K562 (cell line): ENCODE measurements around the gene PCSK2. TPM values are rescaled to one million over a fixed set of nuclear protein-coding genes. Genes with fewer than 3 reads are reported as not detected.

ENCODE experiments used
- ATAC-seq: fragments of 200-7000 bp; cut with Tn5 transposase; 3 replicates; pipeline ENCODE4 v1.9.1; 2020; ENCODE audit warnings: moderate library complexity
- BruUV-seq: library from RNA; stranded (reverse); fragments of 400-500 nt; replicated peaks from 2 replicates; lab custom pipeline; 2021; lab: Mats Ljungman, UMichigan
- CTCF ChIA-PET: fragments of 300-600 bp; formaldehyde crosslinking; extraction: SDS; loops from one replicate; lab custom pipeline; 2021; ENCODE audit warnings: low intra/inter-chr PET ratio; lab: Yijun Ruan, JAX
- POLR2A ChIA-PET: fragments of 300-600, 350-650 bp; sonication (Branson Sonifier 250); formaldehyde crosslinking; extraction: SDS; loops from one replicate; lab custom pipeline; 2021; ENCODE audit warnings: antibody characterized with exemption, inconsistent platforms; lab: Yijun Ruan, JAX
- DNase-seq, 4 experiments: peaks; one replicate each; pipeline versions ENCODE4 v3.0.0 to v3.0.0-alpha.2; 2011 to 2018; ENCODE audit warnings: low spot score in 3 of 4, mixed read lengths in 3 of 4; ENCODE audit errors: extremely low read depth in 1 of 4
- FAIRE-seq: peaks from 2 replicates; lab custom pipeline; 2011; peaks lifted over from hg19 to GRCh38; lab: Jason Lieb, UNC
- H2AFZ ChIP-seq: 2 replicates; pipeline ENCODE4 v1.6.0; 2011; ENCODE audit warnings: low read depth, low read length, control low read depth, inconsistent platforms
- H3K27ac ChIP-seq: fragments of 200-600 bp; 3 replicates; pipeline ENCODE4 v1.8.0; 2011; ENCODE audit warnings: low read depth, mild to moderate bottlenecking, control low read depth, inconsistent platforms, low read length, moderate library complexity, mixed read lengths; ENCODE audit errors: extremely low read depth
- H3K27me3 ChIP-seq, 2 experiments: fragments of 300-600 bp in 1 of 2; 2 replicates in 1 of 2; 3 replicates in 1 of 2; pipeline versions ENCODE4 v1.6.0 to v1.8.0; 2011; ENCODE audit warnings: inconsistent platforms in 2 of 2, low read length in 2 of 2, mild to moderate bottlenecking in 1 of 2, mixed read lengths in 1 of 2, moderate library complexity in 1 of 2; ENCODE audit not compliant: control insufficient read depth in 2 of 2, insufficient read depth in 2 of 2
- H3K36me3 ChIP-seq: fragments of 300-600 bp; 3 replicates; pipeline ENCODE4 v1.8.0; 2011; ENCODE audit warnings: mild to moderate bottlenecking, low read length, inconsistent platforms; ENCODE audit not compliant: control insufficient read depth, insufficient read depth
- H3K4me1 ChIP-seq, 2 experiments: fragments of 200-600 bp in 1 of 2; replicated peaks in 1 of 2; 2 replicates in 1 of 2; 3 replicates in 1 of 2; pipeline versions ENCODE4 v1.5.1 to v1.8.0; 2011; ENCODE audit warnings: inconsistent platforms in 2 of 2, low read length in 2 of 2, mild to moderate bottlenecking in 1 of 2, mixed read lengths in 1 of 2, moderate library complexity in 1 of 2; ENCODE audit not compliant: control insufficient read depth in 2 of 2, insufficient read depth in 2 of 2
- H3K4me2 ChIP-seq: 2 replicates; pipeline ENCODE4 v1.6.1; 2011; ENCODE audit warnings: low read length, control low read depth, inconsistent platforms, mixed read lengths; ENCODE audit not compliant: insufficient read depth
- H3K4me3 ChIP-seq: fragments of 200-600 bp; sonication (generic), shearing (Covaris generic); 2 replicates; pipeline ENCODE4 v1.5.1; 2016; ENCODE audit warnings: control low read depth, inconsistent platforms
- H3K79me2 ChIP-seq: fragments of 200-600 bp; 3 replicates; pipeline ENCODE4 v1.8.0; 2011; ENCODE audit warnings: low read length, inconsistent platforms; ENCODE audit not compliant: control insufficient read depth, insufficient read depth
- H3K9ac ChIP-seq, 2 experiments: 2 replicates each; pipeline versions ENCODE4 v1.6.0 to v1.6.1; 2011; ENCODE audit warnings: low read depth in 2 of 2, low read length in 2 of 2, control low read depth in 1 of 2, inconsistent platforms in 1 of 2, mild to moderate bottlenecking in 1 of 2, mixed read lengths in 1 of 2; ENCODE audit not compliant: insufficient read depth in 1 of 2
- H3K9me1 ChIP-seq: one replicate; pipeline ENCODE4 v1.6.0; 2011; ENCODE audit warnings: inconsistent platforms, mild to moderate bottlenecking, low read length, moderate library complexity; ENCODE audit not compliant: control insufficient read depth, insufficient read depth
- H3K9me3 ChIP-seq: replicated peaks from 2 replicates; pipeline ENCODE4 v1.5.1; 2011; ENCODE audit warnings: low read depth, low read length, inconsistent platforms; ENCODE audit not compliant: control insufficient read depth, insufficient read depth
- H4K20me1 ChIP-seq: replicated peaks from 2 replicates; pipeline ENCODE4 v1.6.1; 2011; ENCODE audit warnings: low read length, inconsistent platforms, mixed read lengths; ENCODE audit not compliant: control insufficient read depth, insufficient read depth
- SMARCE1 ChIP-seq: fragments of 450-650 bp; IDR thresholded peaks from 2 replicates; pipeline ENCODE4 v1.7.1; 2016; ENCODE audit warnings: mild to moderate bottlenecking
- ZNF316 ChIP-seq: fragments of 450-650 bp; IDR thresholded peaks from 2 replicates; pipeline ENCODE4 v1.6.1; 2016
- WGBS: fragments of 100-300 bp; shearing (Covaris generic); methylation state at CpG from one replicate; pipeline ENCODE4 v1.1.6; 2016; ENCODE audit warnings: low coverage, mixed read lengths; ENCODE audit not compliant: insufficient coverage; ENCODE audit errors: missing lambda C conversion rate; 5-methylcytosine and 5-hydroxymethylcytosine counted together
- in situ Hi-C: fragments of 300-500 bp; cut with MboI; formaldehyde crosslinking; loops from 4 replicates; pipeline ENCODE4 v1.15.0; 2018; ENCODE audit warnings: inconsistent platforms, mixed read lengths
- intact Hi-C: fragments of 100-400 bp; cut with micrococcal nuclease; formaldehyde crosslinking; loops from 2 replicates; pipeline ENCODE4 v1.14.2; 2022
- polyA plus RNA-seq, 8 experiments: library from polyadenylated mRNA; depleted of rRNA in 4 of 8; stranded (reverse) in 5 of 8; unstranded in 3 of 8; fragments of >200 nt; fragmentation: Nextera tagmentation in 2 of 8; fragmentation: Illumina TruSeq in 1 of 8; extraction: Ambion mirVana in 2 of 8; extraction: Trizol in 1 of 8; gene quantifications; 2 replicates each; pipeline versions ENCODE4 v1.2.1 to v1.2.3, GENCODE V29; 2011 to 2014; ENCODE audit warnings: inconsistent platforms in 1 of 8, missing spikeins in 1 of 8
- total RNA-seq, 7 experiments: library from RNA; depleted of rRNA in 6 of 7; stranded (reverse); fragments of >200 nt in 6 of 7; fragmentation: Illumina TruSeq in 2 of 7; extraction: Trizol in 2 of 7; gene quantifications; 2 replicates each; pipeline versions ENCODE4 v1.2.1 to v1.2.3, GENCODE V29; 2011 to 2021; ENCODE audit warnings: low replicate concordance in 1 of 7

Gene PCSK2
- total and polyA plus RNA-seq, 9 of the 15 experiments (the other 6 are each of a cell fraction or from before 2014, with no cell fraction given) = 0.04 to 0.07 (median 0.05) TPM; not detected in 6

- 7% methylated on average over 2 of the region's 3 CpGs for WGBS
- in situ Hi-C loops (no loop called here), intact Hi-C loops (loop anchor here (10.0 kb wide), 1 partner anchor 206 kb away; the partner anchor contains the start of gene PCSK2)
- H3K36me3 ChIP-seq = no peaks in the 10 kb centered on the region
- no peak overlapping the region for H3K27ac ChIP-seq
- no peaks in the 10 kb centered on the region for H3K79me2 ChIP-seq
- POLR2A ChIA-PET = interaction anchor here (0.5 kb wide), 1 partner anchor 15 kb away, joined by 3 read pairs; no protein-coding TSS in a partner anchor
- ATAC-seq = no peak
- no peak overlapping the region for H3K4me3 ChIP-seq
- no peak overlapping the region for H3K9ac ChIP-seq
- no peaks in the 10 kb centered on the region for H3K9me1 ChIP-seq
- no peak overlapping the region for H3K4me2 ChIP-seq
- peaks cover 0 to 1% of the 10 kb centered on the region in 2 experiments; a peak in 1 of 5 replicates for H3K27me3 ChIP-seq
- no peak for FAIRE-seq
- CTCF ChIA-PET = interaction anchor here (2.9 kb wide), 1 partner anchor 626 kb away, joined by 13 read pairs; no protein-coding TSS in a partner anchor
- TF ChIP-seq SMARCE1 (no peak), ZNF316 (0 out of 2 replicates have a peak, but pooled peaks have one; percentile 5)
- DNase-seq = no peak
- no peaks in the 10 kb centered on the region for H3K9me3 ChIP-seq
- no TSS peak for BruUV-seq
- H2AFZ ChIP-seq = no peak overlapping the region
- H3K4me1 ChIP-seq = no peaks in the 10 kb centered on the region
- H4K20me1 ChIP-seq = no peaks in the 10 kb centered on the region
Observed at GRCh38 chr20:17430125-17430950, 203.5 kb downstream of the PCSK2 start.
